GM12878 (cell line): ENCODE measurements around the gene KRT71. TPM values are rescaled to one million over a fixed set of nuclear protein-coding genes. Genes with fewer than 3 reads are reported as not detected.

Source experiments
- ATAC-seq: fragments of 200-7000 bp; cut with Tn5 transposase; 3 replicates; pipeline ENCODE4 v1.9.1; 2020; ENCODE audit warnings: mild to moderate bottlenecking, moderate library complexity
- BruUV-seq: library from RNA; stranded (reverse); fragments of 400-500 nt; replicated peaks from 2 replicates; lab custom pipeline; 2021; lab: Mats Ljungman, UMichigan
- CTCF ChIA-PET: fragments of 300-600 bp; sonication (Branson Sonifier 250); formaldehyde crosslinking; extraction: SDS; loops from one replicate; lab custom pipeline; 2021; ENCODE audit warnings: inconsistent platforms; lab: Yijun Ruan, JAX
- POLR2A ChIA-PET: fragments of 350-600 bp; formaldehyde crosslinking; extraction: SDS; loops from one replicate; lab custom pipeline; 2021; ENCODE audit warnings: inconsistent platforms; lab: Charles Lee
- RAD21 ChIA-PET: fragments of 300-600 bp; sonication (Branson Sonifier 250); formaldehyde crosslinking; loops from one replicate; lab custom pipeline; 2023; ENCODE audit warnings: antibody characterized with exemption; ENCODE audit not compliant: unreplicated experiment; lab: Charles Lee
- SMC1A ChIA-PET: fragments of 300-600 bp; sonication (Branson Sonifier 250); formaldehyde crosslinking; loops from one replicate; lab custom pipeline; 2023; ENCODE audit not compliant: unreplicated experiment, uncharacterized antibody; lab: Charles Lee
- DNase-seq: peaks from one replicate; pipeline ENCODE4 v3.0.0-alpha.2; 2011; ENCODE audit warnings: low read depth, low spot score
- FAIRE-seq: peaks from 3 replicates; lab custom pipeline; 2011; peaks lifted over from hg19 to GRCh38; lab: Jason Lieb, UNC
- H2AFZ ChIP-seq: 2 replicates; pipeline ENCODE4 v1.6.0; 2011; ENCODE audit warnings: low read depth, low read length, control low read depth; ENCODE audit not compliant: control insufficient read depth
- H3K27ac ChIP-seq: 2 replicates; pipeline ENCODE4 v1.5.1; 2011; ENCODE audit warnings: control low read depth; ENCODE audit not compliant: control insufficient read depth, insufficient read depth
- H3K27me3 ChIP-seq, 2 experiments: replicated peaks in 1 of 2; 2 replicates each; pipeline versions ENCODE4 v1.6.0 to v1.6.1; 2011; ENCODE audit warnings: low read length in 1 of 2; ENCODE audit not compliant: control insufficient read depth in 2 of 2, insufficient read depth in 2 of 2
- H3K36me3 ChIP-seq, 2 experiments: 2 replicates each; pipeline ENCODE4 v1.5.1; 2011; ENCODE audit warnings: low read length in 1 of 2; ENCODE audit not compliant: control insufficient read depth in 2 of 2, insufficient read depth in 2 of 2
- H3K4me1 ChIP-seq: 2 replicates; pipeline ENCODE4 v1.6.1; 2011; ENCODE audit warnings: mild to moderate bottlenecking, low read length, moderate library complexity, mixed read lengths; ENCODE audit not compliant: control insufficient read depth, insufficient read depth
- H3K4me2 ChIP-seq: 2 replicates; pipeline ENCODE4 v1.6.0; 2011; ENCODE audit warnings: control low read depth; ENCODE audit not compliant: control insufficient read depth, insufficient read depth
- H3K4me3 ChIP-seq: fragments of 200-600 bp; sonication (generic); 2 replicates; pipeline ENCODE4 v1.5.1; 2016
- H3K79me2 ChIP-seq: 2 replicates; pipeline ENCODE4 v1.6.0; 2011; ENCODE audit warnings: low read length; ENCODE audit not compliant: control insufficient read depth, insufficient read depth
- H3K9ac ChIP-seq: 2 replicates; pipeline ENCODE4 v1.8.0; 2011; ENCODE audit warnings: low read length, control low read depth, mixed read lengths; ENCODE audit not compliant: control insufficient read depth, insufficient read depth
- H3K9me3 ChIP-seq: replicated peaks from 3 replicates; pipeline ENCODE4 v1.5.1; 2011; ENCODE audit warnings: mild to moderate bottlenecking, low read length; ENCODE audit not compliant: control insufficient read depth, insufficient read depth
- H4K20me1 ChIP-seq: 2 replicates; pipeline ENCODE4 v1.6.0; 2011; ENCODE audit not compliant: control insufficient read depth, insufficient read depth
- CHD4 ChIP-seq: fragments of 200-600 bp; sonication (generic); IDR thresholded peaks from 2 replicates; pipeline ENCODE4 v1.6.1; 2016; ENCODE audit warnings: mild to moderate bottlenecking
- GATAD2B ChIP-seq: fragments of 450-650 bp; conservative IDR thresholded peaks from 2 replicates; pipeline ENCODE4 v1.6.1; 2017; ENCODE audit warnings: low read depth, mild to moderate bottlenecking, moderate library complexity
- IRF5 ChIP-seq: fragments of 450-650 bp; IDR thresholded peaks from 2 replicates; pipeline ENCODE4 v1.6.1; 2017; ENCODE audit warnings: borderline replicate concordance
- MTA3 ChIP-seq: IDR thresholded peaks from 2 replicates; pipeline ENCODE4 v1.6.1; 2012; ENCODE audit warnings: low read length, inconsistent platforms, borderline replicate concordance
- PRDM15 ChIP-seq: fragments of 450-650 bp; formaldehyde crosslinking; IDR thresholded peaks from 2 replicates; pipeline ENCODE4 v1.4.0; 2020; ENCODE audit warnings: mild to moderate bottlenecking, moderate library complexity
- SMAD5 ChIP-seq: IDR thresholded peaks from 2 replicates; pipeline ENCODE4 v1.6.1; 2016; ENCODE audit warnings: antibody characterized with exemption, low read depth
- TBL1XR1 ChIP-seq: IDR thresholded peaks from 2 replicates; pipeline ENCODE4 v1.6.1; 2012; ENCODE audit warnings: low read depth, low read length, improper control_type of control experiment
- ZNF274 ChIP-seq: IDR thresholded peaks from one replicate; pipeline ENCODE4 v1.8.0; 2011; ENCODE audit not compliant: insufficient read length, insufficient read depth
- ZZZ3 ChIP-seq: IDR thresholded peaks from 2 replicates; pipeline ENCODE4 v1.6.1; 2011; ENCODE audit warnings: low read depth; ENCODE audit not compliant: control insufficient read depth, insufficient read length
- WGBS: methylation state at CpG from one replicate; pipeline ENCODE4 v1.1.6; 2016; ENCODE audit warnings: low lambda C conversion rate; ENCODE audit not compliant: insufficient replicate concordance, insufficient coverage; ENCODE audit errors: missing lambda C conversion rate; 5-methylcytosine and 5-hydroxymethylcytosine counted together
- in situ Hi-C: fragments of 300-500 bp; cut with MboI; formaldehyde crosslinking; loops from 9 replicates; pipeline ENCODE4 v1.14.3; 2018; ENCODE audit warnings: mixed read lengths
- intact Hi-C: fragments of 100-400 bp; cut with micrococcal nuclease; formaldehyde crosslinking; loops from one replicate; pipeline ENCODE4 v1.14.2; 2022; ENCODE audit not compliant: unreplicated experiment
- polyA plus RNA-seq, 11 experiments: library from polyadenylated mRNA; depleted of rRNA in 4 of 11; unstranded in 6 of 11; stranded (reverse) in 5 of 11; fragments of >200 nt; fragmentation: Nextera tagmentation in 4 of 11; fragmentation: Illumina TruSeq in 1 of 11; extraction: Ambion mirVana in 4 of 11; extraction: Trizol in 1 of 11; gene quantifications; 1 replicate in 1 of 11; 2 replicates in 10 of 11; pipeline versions ENCODE4 v1.2.1 to v1.2.3, GENCODE V29; 2011 to 2016; ENCODE audit warnings: inconsistent platforms in 2 of 11, missing spikeins in 2 of 11, low read depth in 1 of 11
- total RNA-seq, 4 experiments: library from RNA; depleted of rRNA in 3 of 4; stranded (reverse); fragments of >200 nt in 3 of 4; fragmentation: Illumina TruSeq in 1 of 4; extraction: Trizol in 1 of 4; gene quantifications; 2 replicates each; pipeline versions ENCODE4 v1.2.1 to v1.2.3, GENCODE V29; 2013 to 2021
- TF ChIP-seq, protein P1 (sequence below): IDR thresholded peaks from 2 replicates; pipeline ENCODE4 v1.6.1; 2012; ENCODE audit warnings: low read depth, low read length, improper control_type of control experiment
- TF ChIP-seq, protein P2 (sequence below): IDR thresholded peaks from 2 replicates; pipeline ENCODE4 v1.6.1; 2011; ENCODE audit warnings: mild to moderate bottlenecking, low read depth, low read length, moderate library complexity; ENCODE audit not compliant: insufficient replicate concordance

The KRT71 gene
- total and polyA plus RNA-seq, 10 of the 15 experiments (the other 5 are each of a cell fraction or from before 2014, with no cell fraction given) = not detected

DNA sequence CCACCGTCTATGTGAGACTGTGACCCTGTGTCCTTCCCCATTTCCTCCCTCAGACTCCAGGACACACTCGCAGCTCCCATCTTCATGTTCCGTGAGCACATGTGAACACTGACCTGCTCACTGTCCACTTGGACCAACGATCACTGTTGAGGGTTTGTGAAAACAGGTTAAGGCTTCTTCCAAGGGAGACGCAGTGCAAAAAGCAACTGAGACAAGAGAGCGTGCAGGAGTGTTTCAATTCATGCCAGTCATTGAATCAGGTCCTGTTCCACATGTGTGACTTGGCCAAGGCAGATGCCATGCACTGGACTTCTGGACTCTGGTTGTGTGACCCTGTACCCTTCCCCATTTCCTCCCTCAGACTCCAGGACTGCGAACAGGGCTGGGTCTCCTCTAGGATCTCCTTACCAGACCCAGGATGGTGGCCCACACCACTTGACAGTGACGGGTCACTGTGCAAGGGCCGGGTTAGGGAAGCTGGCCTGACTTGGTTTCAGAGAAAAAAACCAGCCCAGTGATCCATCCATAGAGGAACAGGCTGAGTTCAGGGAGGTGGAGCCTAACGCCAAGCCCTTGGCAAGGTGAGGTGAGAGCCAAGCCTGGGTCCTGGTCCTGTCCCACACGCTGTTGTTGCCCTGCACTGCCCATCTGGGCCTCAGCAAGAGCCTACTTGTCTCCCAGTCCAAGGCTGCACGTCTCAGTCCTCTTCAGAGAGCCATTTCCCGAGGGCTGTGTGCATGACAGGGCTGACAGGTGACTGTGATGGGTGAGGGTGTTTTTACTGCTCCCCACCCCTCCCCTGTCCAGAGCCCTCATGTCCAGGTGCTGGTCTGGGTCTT lies 27.1 kb downstream of the KRT71 start:
- no peak overlapping the region for H3K4me3 ChIP-seq
- no TSS peak for BruUV-seq
- intact Hi-C loops (no loop called here), in situ Hi-C loops (no loop called here)
- ChIA-PET CTCF (no interaction called here), RAD21 (no interaction called here), SMC1A (no interaction called here), POLR2A (no interaction called here)
- no peaks in the 10 kb centered on the region for H4K20me1 ChIP-seq
- 21% methylated on average over 13 of the region's 13 CpGs for WGBS
- DNase-seq (no peak), ATAC-seq (no peak), FAIRE-seq (no peak)
- no peak overlapping the region for H2AFZ ChIP-seq
- H3K9me3 ChIP-seq = no peaks in the 10 kb centered on the region
- H3K4me2 ChIP-seq = no peak overlapping the region
- peaks cover 0 to 11% of the 10 kb centered on the region in 2 experiments; a peak in 3 of 4 replicates for H3K27me3 ChIP-seq
- no peaks in the 10 kb centered on the region for H3K36me3 ChIP-seq
- H3K4me1 ChIP-seq = no peaks in the 10 kb centered on the region
- TF ChIP-seq, protein P1, sequence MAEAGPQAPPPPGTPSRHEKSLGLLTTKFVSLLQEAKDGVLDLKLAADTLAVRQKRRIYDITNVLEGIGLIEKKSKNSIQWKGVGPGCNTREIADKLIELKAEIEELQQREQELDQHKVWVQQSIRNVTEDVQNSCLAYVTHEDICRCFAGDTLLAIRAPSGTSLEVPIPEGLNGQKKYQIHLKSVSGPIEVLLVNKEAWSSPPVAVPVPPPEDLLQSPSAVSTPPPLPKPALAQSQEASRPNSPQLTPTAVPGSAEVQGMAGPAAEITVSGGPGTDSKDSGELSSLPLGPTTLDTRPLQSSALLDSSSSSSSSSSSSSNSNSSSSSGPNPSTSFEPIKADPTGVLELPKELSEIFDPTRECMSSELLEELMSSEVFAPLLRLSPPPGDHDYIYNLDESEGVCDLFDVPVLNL = no peak
- TF ChIP-seq MTA3 (no peak), ZNF274 (no peak), GATAD2B (no peak), SMAD5 (no peak), TBL1XR1 (no peak), PRDM15 (no peak), IRF5 (no peak), ZZZ3 (no peak), CHD4 (no peak)
- TF ChIP-seq, protein P2, sequence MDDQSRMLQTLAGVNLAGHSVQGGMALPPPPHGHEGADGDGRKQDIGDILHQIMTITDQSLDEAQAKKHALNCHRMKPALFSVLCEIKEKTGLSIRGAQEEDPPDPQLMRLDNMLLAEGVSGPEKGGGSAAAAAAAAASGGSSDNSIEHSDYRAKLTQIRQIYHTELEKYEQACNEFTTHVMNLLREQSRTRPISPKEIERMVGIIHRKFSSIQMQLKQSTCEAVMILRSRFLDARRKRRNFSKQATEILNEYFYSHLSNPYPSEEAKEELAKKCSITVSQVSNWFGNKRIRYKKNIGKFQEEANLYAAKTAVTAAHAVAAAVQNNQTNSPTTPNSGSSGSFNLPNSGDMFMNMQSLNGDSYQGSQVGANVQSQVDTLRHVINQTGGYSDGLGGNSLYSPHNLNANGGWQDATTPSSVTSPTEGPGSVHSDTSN = no peak
- no peak overlapping the region for H3K27ac ChIP-seq
- no peaks in the 10 kb centered on the region for H3K79me2 ChIP-seq
- no peak overlapping the region for H3K9ac ChIP-seq
